ENCODE data around the gene NAA35. TPM values are rescaled to one million over a fixed set of nuclear protein-coding genes. Genes with fewer than 3 reads are reported as not detected.

The NAA35 gene
- polyA plus RNA-seq, 1 experiment = 9.8 TPM

DNA sequence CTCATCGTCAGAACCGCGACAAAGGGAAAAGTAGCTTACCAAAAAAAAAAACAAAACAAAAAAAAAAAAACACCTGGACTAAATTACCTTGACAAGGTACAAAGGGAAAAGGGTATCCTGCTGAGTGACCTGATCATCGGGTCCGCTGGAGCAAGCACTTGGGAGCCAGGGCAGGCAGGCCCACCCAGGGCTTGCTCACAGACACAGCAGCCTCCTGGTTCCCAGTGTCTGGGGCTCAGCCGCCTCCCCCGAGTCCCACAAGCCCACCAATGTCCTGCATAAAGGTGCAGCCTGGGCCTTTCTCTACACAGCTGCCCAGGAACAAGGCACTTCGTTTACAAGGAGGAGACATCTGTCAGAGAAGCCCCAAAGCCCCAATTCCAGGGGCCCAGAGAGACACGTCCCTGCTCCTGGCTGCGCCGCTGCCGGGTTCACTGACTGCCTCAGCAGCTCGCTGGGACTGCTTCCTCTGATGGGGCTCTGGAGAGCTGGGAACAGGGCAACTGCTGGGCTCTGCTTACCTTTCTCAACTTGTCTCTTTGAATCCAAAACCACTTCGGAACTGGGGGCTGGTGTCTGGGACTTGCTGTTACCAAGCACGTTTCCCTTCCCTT, 95.0 kb downstream of the NAA35 start:
- Histone ChIP-seq H3K36me3 (ENCODE audit: control insufficient read depth, insufficient read depth, low read length) (peaks cover 8% of the 10 kb centered on the region), H3K4me3 (ENCODE audit: low read depth, low read length) (no peak overlapping the region), H3K27me3 (ENCODE audit: control insufficient read depth, insufficient read depth, low read length) (no peaks in the 10 kb centered on the region)
- POLR2A ChIA-PET = no interaction called here
- CTCF ChIA-PET = interaction anchor here (1.0 kb wide), 1 partner anchor 9 kb away, joined by 3 read pairs; no protein-coding TSS in a partner anchor
- no peak for DNase-seq (ENCODE audit: low read depth)
- TF ChIP-seq, protein P1, sequence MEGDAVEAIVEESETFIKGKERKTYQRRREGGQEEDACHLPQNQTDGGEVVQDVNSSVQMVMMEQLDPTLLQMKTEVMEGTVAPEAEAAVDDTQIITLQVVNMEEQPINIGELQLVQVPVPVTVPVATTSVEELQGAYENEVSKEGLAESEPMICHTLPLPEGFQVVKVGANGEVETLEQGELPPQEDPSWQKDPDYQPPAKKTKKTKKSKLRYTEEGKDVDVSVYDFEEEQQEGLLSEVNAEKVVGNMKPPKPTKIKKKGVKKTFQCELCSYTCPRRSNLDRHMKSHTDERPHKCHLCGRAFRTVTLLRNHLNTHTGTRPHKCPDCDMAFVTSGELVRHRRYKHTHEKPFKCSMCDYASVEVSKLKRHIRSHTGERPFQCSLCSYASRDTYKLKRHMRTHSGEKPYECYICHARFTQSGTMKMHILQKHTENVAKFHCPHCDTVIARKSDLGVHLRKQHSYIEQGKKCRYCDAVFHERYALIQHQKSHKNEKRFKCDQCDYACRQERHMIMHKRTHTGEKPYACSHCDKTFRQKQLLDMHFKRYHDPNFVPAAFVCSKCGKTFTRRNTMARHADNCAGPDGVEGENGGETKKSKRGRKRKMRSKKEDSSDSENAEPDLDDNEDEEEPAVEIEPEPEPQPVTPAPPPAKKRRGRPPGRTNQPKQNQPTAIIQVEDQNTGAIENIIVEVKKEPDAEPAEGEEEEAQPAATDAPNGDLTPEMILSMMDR (IDR thresholded peaks at IDR 0.05; ENCODE audit: insufficient read depth, low read depth, low read length) = no peak

DNA sequence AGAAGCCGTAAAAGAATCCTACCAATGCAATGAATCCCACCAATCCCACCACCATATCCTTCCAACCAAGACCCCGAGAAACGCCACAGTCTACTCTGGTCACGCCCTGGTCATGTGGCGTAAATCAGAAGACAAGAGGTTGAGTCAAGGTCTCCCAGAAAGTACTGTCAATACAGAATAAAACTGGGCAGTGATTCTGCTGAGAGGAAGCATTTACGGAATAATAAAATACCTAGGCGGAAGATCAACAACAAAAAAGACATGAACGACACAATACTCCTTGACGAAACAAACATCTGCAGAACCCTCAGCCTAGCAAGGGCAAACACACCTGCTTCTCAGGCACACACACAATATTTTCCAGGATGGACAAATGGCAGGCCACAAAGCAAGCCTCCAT, 95.6 kb downstream of the NAA35 start:
- Histone ChIP-seq H3K27me3 (ENCODE audit: control insufficient read depth, insufficient read depth, low read length) (no peaks in the 10 kb centered on the region), H3K36me3 (ENCODE audit: control insufficient read depth, insufficient read depth, low read length) (peaks cover 8% of the 10 kb centered on the region), H3K4me3 (ENCODE audit: low read depth, low read length) (no peak overlapping the region)
- CTCF ChIA-PET = interaction anchor here (1.0 kb wide), 1 partner anchor 10 kb away, joined by 3 read pairs; no protein-coding TSS in a partner anchor
- DNase-seq (ENCODE audit: low read depth) = no peak
- TF ChIP-seq, protein P1 (IDR thresholded peaks at IDR 0.05; ENCODE audit: insufficient read depth, low read depth, low read length) = no peak
- POLR2A ChIA-PET = no interaction called here

GRCh38 chr9:86039991-86040860, 99.3 kb downstream of the NAA35 start:
- CTCF ChIA-PET = no interaction called here
- no peaks in the 10 kb centered on the region for H3K27me3 ChIP-seq (ENCODE audit: control insufficient read depth, insufficient read depth, low read length)
- peaks cover 5% of the 10 kb centered on the region for H3K36me3 ChIP-seq (ENCODE audit: control insufficient read depth, insufficient read depth, low read length)
- TF ChIP-seq, protein P1 (IDR thresholded peaks at IDR 0.05; ENCODE audit: insufficient read depth, low read depth, low read length) = no peak
- no peak overlapping the region for H3K4me3 ChIP-seq (ENCODE audit: low read depth, low read length)
- DNase-seq (ENCODE audit: low read depth) = no peak
- POLR2A ChIA-PET = no interaction called here

DNA sequence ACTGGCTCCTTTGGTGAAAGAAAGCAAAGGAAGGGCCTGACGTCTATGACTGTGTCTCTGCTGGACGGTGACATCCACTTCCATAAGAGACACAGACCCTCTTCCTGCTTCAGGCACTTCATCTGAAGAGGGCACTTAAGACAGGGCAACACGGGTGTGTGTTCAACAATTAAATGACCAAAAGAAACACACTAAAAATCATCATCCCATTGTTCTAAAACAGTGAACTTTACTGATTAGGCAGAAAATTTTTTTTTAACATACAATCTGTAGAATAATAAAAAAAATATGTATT, 99.9 kb downstream of the NAA35 start:
- DNase-seq (ENCODE audit: low read depth) = no peak
- TF ChIP-seq, protein P1 (IDR thresholded peaks at IDR 0.05; ENCODE audit: insufficient read depth, low read depth, low read length) = no peak
- CTCF ChIA-PET = no interaction called here
- peaks cover 5% of the 10 kb centered on the region for H3K36me3 ChIP-seq (ENCODE audit: control insufficient read depth, insufficient read depth, low read length)
- no peak overlapping the region for H3K4me3 ChIP-seq (ENCODE audit: low read depth, low read length)
- POLR2A ChIA-PET = no interaction called here
- no peaks in the 10 kb centered on the region for H3K27me3 ChIP-seq (ENCODE audit: control insufficient read depth, insufficient read depth, low read length)

GRCh38 chr9:86041311-86041741, 100.4 kb downstream of the NAA35 start:
- DNase-seq (ENCODE audit: low read depth) = no peak
- TF ChIP-seq, protein P1 (IDR thresholded peaks at IDR 0.05; ENCODE audit: insufficient read depth, low read depth, low read length) = no peak
- POLR2A ChIA-PET = no interaction called here
- peaks cover 2% of the 10 kb centered on the region for H3K36me3 ChIP-seq (ENCODE audit: control insufficient read depth, insufficient read depth, low read length)
- H3K4me3 ChIP-seq (ENCODE audit: low read depth, low read length) = no peak overlapping the region
- no peaks in the 10 kb centered on the region for H3K27me3 ChIP-seq (ENCODE audit: control insufficient read depth, insufficient read depth, low read length)
- CTCF ChIA-PET = interaction anchor here (0.8 kb wide), 1 partner anchor 15 kb away, joined by 3 read pairs; no protein-coding TSS in a partner anchor
